T-cell (primary cell): ENCODE results near the gene PPP6C. TPM values are rescaled to one million over a fixed set of nuclear protein-coding genes. Genes with fewer than 3 reads are reported as not detected.

Experiments used
- ATAC-seq, 4 experiments: fragments of 200-7000 bp in 3 of 4; fragments of 150-1000 bp in 1 of 4; cut with Tn5 transposase; replicated peaks in 1 of 4; 1 replicate in 3 of 4; 2 replicates in 1 of 4; pipeline ENCODE4 v1.10.0; 2021; ENCODE audit warnings: moderate library complexity in 3 of 4, mild to moderate bottlenecking in 2 of 4, moderate number of reproducible peaks in 1 of 4
- CTCF ChIA-PET, 2 donors: fragments of 300-600 bp; sonication (Branson Sonifier 250); formaldehyde crosslinking; loops; one replicate each; lab custom pipeline; 2022; ENCODE audit warnings: antibody characterized with exemption in 2 of 2; lab: Charles Lee
- POLR2A ChIA-PET, 2 donors: fragments of 300-600 bp; sonication (Branson Sonifier 250); formaldehyde crosslinking; loops; one replicate each; lab custom pipeline; 2022; ENCODE audit warnings: antibody characterized with exemption in 2 of 2; lab: Charles Lee
- DNase-seq, 35 experiments: peaks; one replicate each; pipeline versions ENCODE4 v3.0.0 to v3.0.0-alpha.2; 2013 to 2023
- H3K27ac ChIP-seq: one replicate; pipeline ENCODE4 v1.5.1; 2013; ENCODE audit warnings: low read length
- H3K27me3 ChIP-seq, 2 experiments: replicated peaks in 1 of 2; 1 replicate in 1 of 2; 2 replicates in 1 of 2; pipeline versions ENCODE4 v1.6.1 to v1.7.0; 2013; ENCODE audit warnings: low read length in 1 of 2, mixed read lengths in 1 of 2; ENCODE audit not compliant: control insufficient read depth in 2 of 2, insufficient read depth in 2 of 2; ENCODE audit errors: extremely low read depth in 1 of 2
- H3K36me3 ChIP-seq, 2 donors: 1 replicate in 1 of 2; 2 replicates in 1 of 2; pipeline versions ENCODE4 v1.6.1 to v1.7.0; 2013; ENCODE audit warnings: low read length in 1 of 2; ENCODE audit not compliant: control insufficient read depth in 2 of 2, insufficient read depth in 1 of 2; ENCODE audit errors: extremely low read depth in 1 of 2
- H3K4me1 ChIP-seq, 2 experiments: 1 replicate in 1 of 2; 2 replicates in 1 of 2; pipeline versions ENCODE4 v1.6.1 to v1.7.0; 2013; ENCODE audit warnings: low read length in 2 of 2, mixed read lengths in 1 of 2; ENCODE audit not compliant: insufficient read depth in 2 of 2, control insufficient read depth in 1 of 2; ENCODE audit errors: extremely low read depth in 1 of 2
- H3K4me3 ChIP-seq, 2 donors: 1 replicate in 1 of 2; 2 replicates in 1 of 2; pipeline versions ENCODE4 v1.5.1 to v1.7.0; 2013; ENCODE audit warnings: mild to moderate bottlenecking in 2 of 2, low read length in 1 of 2, moderate library complexity in 1 of 2; ENCODE audit not compliant: control insufficient read depth in 1 of 2; ENCODE audit errors: extremely low read depth in 1 of 2
- H3K9me3 ChIP-seq: 2 replicates; pipeline ENCODE4 v1.7.0; 2013
- H3K27ac Mint-ChIP-seq, 2 donors: one replicate each; pipeline ENCODE4 v1.8.0; 2020 to 2021; ENCODE audit warnings: mild to moderate bottlenecking in 2 of 2, mixed read lengths in 2 of 2
- H3K27me3 Mint-ChIP-seq, 2 donors: one replicate each; pipeline ENCODE4 v1.8.0; 2021 to 2022; ENCODE audit warnings: mixed read lengths in 2 of 2
- H3K36me3 Mint-ChIP-seq: one replicate; pipeline ENCODE4 v1.8.0; 2021; ENCODE audit warnings: mixed read lengths
- H3K4me1 Mint-ChIP-seq, 3 donors: one replicate each; pipeline ENCODE4 v1.8.0; 2020 to 2022; ENCODE audit warnings: mixed read lengths in 3 of 3, mild to moderate bottlenecking in 1 of 3
- H3K4me3 Mint-ChIP-seq, 3 donors: one replicate each; pipeline ENCODE4 v1.8.0; 2020 to 2022; ENCODE audit warnings: mild to moderate bottlenecking in 3 of 3, mixed read lengths in 3 of 3, moderate library complexity in 3 of 3
- H3K9me3 Mint-ChIP-seq, 3 donors: one replicate each; pipeline ENCODE4 v1.8.0; 2020 to 2022; ENCODE audit warnings: mixed read lengths in 3 of 3
- WGBS: methylation state at CpG from one replicate; pipeline ENCODE4 v1.1.5; 2013; ENCODE audit warnings: missing lambda C conversion rate; ENCODE audit not compliant: insufficient coverage; 5-methylcytosine and 5-hydroxymethylcytosine counted together
- total RNA-seq, 35 experiments: library from RNA in 6 of 35; stranded (reverse) in 6 of 35; fragments of 120-200 nt in 1 of 35; gene quantifications; one replicate each; pipeline versions ENCODE4 v1.2.1 to v1.2.4 and lab custom pipeline; 2013 to 2026

PPP6C gene
- total RNA-seq, 5 donors from 2014 or later (not counting 1 experiment from before 2014, with no cell fraction given), result 34.0 to 42.7 (median 37.0) TPM

DNA sequence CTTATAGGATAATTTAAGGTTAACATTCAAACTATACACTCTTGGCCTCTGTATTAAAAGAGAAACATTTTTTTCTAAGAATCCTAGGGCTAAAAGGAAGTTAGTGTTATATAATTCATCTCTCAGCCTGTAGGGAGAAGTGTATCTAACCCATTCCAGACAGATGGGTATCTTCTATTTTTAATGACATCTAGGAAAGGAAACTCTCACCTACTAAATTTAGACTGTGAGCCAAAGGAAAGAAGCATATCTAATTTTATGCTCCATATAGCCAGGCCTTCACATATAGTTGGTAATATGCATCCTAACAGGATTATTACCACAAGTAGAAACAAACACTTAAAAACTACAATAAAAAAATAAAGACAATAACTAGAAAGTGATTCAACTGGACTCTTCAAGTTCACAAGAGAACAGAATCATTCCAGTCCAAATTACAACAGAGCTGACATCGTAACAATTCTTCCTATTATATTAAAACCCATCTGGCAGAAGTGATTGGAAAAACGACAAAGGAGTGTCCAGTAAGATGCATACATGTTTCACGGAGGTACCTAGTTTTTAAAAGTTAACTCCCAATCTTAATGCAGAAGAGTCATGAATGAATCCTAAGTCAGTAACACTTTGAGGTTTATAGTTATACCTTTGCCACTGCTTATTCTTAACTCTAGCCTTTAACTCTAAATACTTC is 85.7 kb downstream of the PPP6C start:
- Histone ChIP-seq H3K36me3 (no peaks in the 10 kb centered on the region), H3K27ac (no peak overlapping the region), H3K4me1 (no peaks in the 10 kb centered on the region), H3K27me3 (no peaks in the 10 kb centered on the region), H3K4me3 (no peak overlapping the region), H3K9me3 (no peaks in the 10 kb centered on the region)
- Mint-ChIP-seq H3K27ac (no peak overlapping the region), H3K36me3 (peaks cover 11% of the 10 kb centered on the region), H3K9me3 (no peaks in the 10 kb centered on the region), H3K27me3 (no peaks in the 10 kb centered on the region), H3K4me1 (peaks cover 12 to 39% (median 14%) of the 10 kb centered on the region in 3 donors), H3K4me3 (no peak overlapping the region)
- 100% methylated on average over 1 of the region's 3 CpGs for WGBS
- CTCF ChIA-PET, result interaction anchor here in 1 of 2 donors (0.9 kb wide), 1 partner anchor 40 kb away, joined by 3 read pairs; the partner anchor contains the start of gene SCAI
- ATAC-seq (no peak), DNase-seq (no peak)
- POLR2A ChIA-PET, result no interaction called here

DNA sequence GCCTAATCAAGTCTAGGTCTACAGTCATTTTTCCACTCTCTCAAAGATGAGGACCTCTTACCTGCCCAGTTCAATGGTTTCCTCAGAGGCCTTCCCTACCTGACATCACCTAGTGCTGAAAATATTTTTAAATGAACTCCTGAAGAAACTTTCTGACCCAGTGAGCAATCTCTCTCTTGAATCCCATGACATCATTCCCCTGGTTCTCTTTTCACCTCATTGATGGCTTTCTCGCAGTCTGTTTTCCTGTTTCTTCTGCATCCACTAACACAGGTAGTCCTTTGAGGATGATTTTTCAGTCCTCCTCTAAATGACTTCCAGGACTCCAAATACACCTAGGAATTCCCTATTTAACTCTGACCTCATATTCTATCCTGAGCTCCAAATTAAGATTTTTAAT is 86.6 kb downstream of the PPP6C start:
- Histone ChIP-seq H3K36me3 (no peaks in the 10 kb centered on the region), H3K4me3 (no peak overlapping the region), H3K4me1 (no peaks in the 10 kb centered on the region), H3K27ac (no peak overlapping the region), H3K27me3 (no peaks in the 10 kb centered on the region), H3K9me3 (no peaks in the 10 kb centered on the region)
- ChIA-PET POLR2A (interaction anchor here (0.6 kb wide), 2 partner anchors 179 to 1336 kb away, joined by 3 to 4 read pairs; no protein-coding TSS in a partner anchor), CTCF (no interaction called here)
- DNase-seq (no peak), ATAC-seq (no peak)
- 100% methylated on average over 1 of the region's 1 CpG for WGBS
- H3K4me1 Mint-ChIP-seq, result peaks cover 12 to 39% (median 14%) of the 10 kb centered on the region in 3 donors
- H3K27me3 Mint-ChIP-seq, result no peaks in the 10 kb centered on the region
- H3K36me3 Mint-ChIP-seq, result peaks cover 11% of the 10 kb centered on the region
- no peak overlapping the region for H3K27ac Mint-ChIP-seq
- H3K4me3 Mint-ChIP-seq, result no peak overlapping the region
- no peaks in the 10 kb centered on the region for H3K9me3 Mint-ChIP-seq

- no peak for ATAC-seq
- H3K27ac Mint-ChIP-seq, result no peak overlapping the region
- H3K27me3 Mint-ChIP-seq, result no peaks in the 10 kb centered on the region
- peaks cover 0 to 4% (median 4%) of the 10 kb centered on the region in 3 donors for H3K9me3 Mint-ChIP-seq
- Histone ChIP-seq H3K36me3 (no peaks in the 10 kb centered on the region), H3K9me3 (no peaks in the 10 kb centered on the region), H3K4me1 (no peaks in the 10 kb centered on the region), H3K27ac (no peak overlapping the region), H3K27me3 (no peaks in the 10 kb centered on the region), H3K4me3 (no peak overlapping the region)
- CTCF ChIA-PET, result no interaction called here
- POLR2A ChIA-PET, result interaction anchor here in 1 of 2 donors (0.5 kb wide), 1 partner anchor 513 kb away, joined by 3 read pairs; no protein-coding TSS in a partner anchor
- H3K4me1 Mint-ChIP-seq, result peaks cover 12 to 47% (median 19%) of the 10 kb centered on the region in 3 donors
- DNase-seq, result no peak
- 100% methylated on average over 1 of the region's 4 CpGs for WGBS
- H3K36me3 Mint-ChIP-seq, result peaks cover 15% of the 10 kb centered on the region
- H3K4me3 Mint-ChIP-seq, result no peak overlapping the region
Observed at GRCh38 chr9:125100822-125101221, 88.8 kb downstream of the PPP6C start.

- no peak overlapping the region for H3K27ac Mint-ChIP-seq
- no peaks in the 10 kb centered on the region for H3K9me3 ChIP-seq
- no peaks in the 10 kb centered on the region for H3K27me3 ChIP-seq
- peaks cover 0 to 4% (median 4%) of the 10 kb centered on the region in 3 donors for H3K9me3 Mint-ChIP-seq
- H3K4me1 ChIP-seq, result no peaks in the 10 kb centered on the region
- no peaks in the 10 kb centered on the region for H3K36me3 ChIP-seq
- H3K27ac ChIP-seq, result no peak overlapping the region
- ChIA-PET CTCF (no interaction called here), POLR2A (no interaction called here)
- no peak overlapping the region for H3K4me3 Mint-ChIP-seq
- no peak overlapping the region for H3K4me3 ChIP-seq
- peaks cover 12 to 56% (median 19%) of the 10 kb centered on the region in 3 donors for H3K4me1 Mint-ChIP-seq
- H3K27me3 Mint-ChIP-seq, result no peaks in the 10 kb centered on the region
- peaks cover 24% of the 10 kb centered on the region for H3K36me3 Mint-ChIP-seq
- DNase-seq, result no peak
- ATAC-seq, result no peak
- WGBS, result 86% methylated on average over 1 of the region's 3 CpGs
Observed at GRCh38 chr9:125099816-125100215, 89.8 kb downstream of the PPP6C start.

Other genes with a start within 250 kb of the PPP6C start
- 10 to 100 TPM; 23.4 to 28.9 (median 27.1) TPM for gene GOLGA1, start 248.7 kb downstream of the PPP6C start, total RNA-seq
- 10 to 100 TPM; 11.4 to 14.3 (median 13.3) TPM for gene SCAI, start 46.3 kb downstream of the PPP6C start, total RNA-seq
- gene RABEPK, start 10.7 kb upstream of the PPP6C start, total RNA-seq, result 10 to 100 TPM; 12.0 to 16.3 (median 15.6) TPM
- 100 to 1,000 TPM; 105 to 196 (median 118) TPM for gene HSPA5, start 51.5 kb upstream of the PPP6C start, total RNA-seq
- gene GAPVD1, start 72.0 kb upstream of the PPP6C start, total RNA-seq, result 10 to 100 TPM; 54.6 to 71.2 (median 57.4) TPM